GM18502 (cell line): ENCODE data around the gene KIAA1217.
"Not testable (repeated sequence)": the region's sequence is repeated elsewhere in the genome, so short reads cannot be mapped to it uniquely, and the experiment has no call there.

ENCODE experiments used
- ATAC-seq: cut with Tn5 transposase; IDR thresholded peaks from one replicate; pipeline ENCODE4 v1.9.1; 2021; ENCODE audit warnings: mild to moderate bottlenecking; ENCODE audit not compliant: unreplicated experiment, poor library complexity

KIAA1217 gene

GRCh38 chr10:24320373-24320772 is 111.4 kb downstream of the KIAA1217 start:
- no peak for ATAC-seq

GRCh38 chr10:24324651-24325050 is 115.7 kb downstream of the KIAA1217 start:
- ATAC-seq, result no peak

DNA sequence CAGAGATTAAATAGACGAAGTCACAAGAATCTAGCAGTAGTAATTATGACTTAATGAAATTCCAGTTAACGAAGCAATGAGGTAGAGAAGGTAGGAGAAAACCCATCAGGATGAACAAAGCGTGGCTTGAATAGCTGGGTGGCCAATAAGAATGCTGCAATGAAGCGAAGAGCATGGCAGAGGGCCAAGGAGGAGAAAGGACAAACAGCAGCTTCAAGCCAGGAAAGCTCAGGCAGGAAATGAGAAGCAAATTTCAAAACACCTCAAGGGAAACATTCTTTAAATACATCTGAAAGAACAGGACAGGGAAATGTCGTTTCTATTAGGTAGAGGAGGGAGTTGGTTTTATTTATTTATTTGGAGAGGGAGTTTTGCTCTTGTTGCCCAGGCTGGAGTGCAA is 122.5 kb downstream of the KIAA1217 start:
- no peak for ATAC-seq

DNA sequence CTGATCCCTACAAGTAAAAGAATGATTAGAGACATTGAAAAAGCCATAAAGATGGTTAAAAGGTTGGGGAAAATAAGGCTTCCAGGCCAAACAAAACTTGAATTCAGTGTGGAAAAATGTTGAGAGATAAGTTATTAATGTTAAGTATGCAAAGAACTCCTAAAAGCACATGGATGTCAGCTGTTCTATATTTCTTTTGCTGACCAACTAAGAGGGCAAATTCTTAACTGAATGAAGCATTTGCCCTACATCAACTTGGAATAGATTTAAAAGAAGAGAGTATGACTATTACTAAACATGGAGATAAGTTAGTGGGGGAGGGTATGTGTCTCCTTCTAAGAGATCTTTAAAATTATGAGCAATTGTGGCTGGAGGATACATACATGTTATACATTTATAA is 124.8 kb downstream of the KIAA1217 start:
- ATAC-seq, result no peak

DNA sequence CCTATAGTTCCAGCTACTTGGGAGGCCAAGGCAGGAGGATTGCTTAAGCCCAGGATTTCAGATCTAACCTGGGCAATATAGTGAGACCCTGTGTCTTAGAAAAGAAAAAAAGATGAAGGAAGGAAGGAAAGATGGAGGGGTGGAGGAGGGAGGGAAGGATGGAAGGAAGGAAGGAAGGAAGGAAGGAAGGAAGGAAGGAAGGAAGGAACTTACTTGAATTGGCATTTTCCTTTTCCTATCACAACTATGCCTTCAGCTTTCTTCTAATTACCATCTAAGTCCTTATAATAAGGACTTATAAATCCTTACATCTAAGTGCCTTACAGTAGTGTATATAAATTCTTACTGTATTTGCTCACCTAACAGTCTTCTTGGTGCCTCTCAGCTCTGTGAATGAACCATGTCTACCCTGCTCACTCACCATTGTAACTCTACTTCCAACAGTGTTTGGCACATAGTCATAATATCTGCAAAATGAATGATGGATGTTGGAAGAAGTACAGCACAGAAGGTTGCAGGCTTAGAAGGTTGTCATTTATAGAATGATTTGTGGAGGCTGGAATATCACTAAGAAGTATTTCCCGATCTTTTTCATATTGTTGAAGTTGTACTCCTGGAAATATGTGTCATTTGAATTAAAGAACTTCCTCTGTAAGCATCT is 125.5 kb downstream of the KIAA1217 start:
- ATAC-seq, result no peak

DNA sequence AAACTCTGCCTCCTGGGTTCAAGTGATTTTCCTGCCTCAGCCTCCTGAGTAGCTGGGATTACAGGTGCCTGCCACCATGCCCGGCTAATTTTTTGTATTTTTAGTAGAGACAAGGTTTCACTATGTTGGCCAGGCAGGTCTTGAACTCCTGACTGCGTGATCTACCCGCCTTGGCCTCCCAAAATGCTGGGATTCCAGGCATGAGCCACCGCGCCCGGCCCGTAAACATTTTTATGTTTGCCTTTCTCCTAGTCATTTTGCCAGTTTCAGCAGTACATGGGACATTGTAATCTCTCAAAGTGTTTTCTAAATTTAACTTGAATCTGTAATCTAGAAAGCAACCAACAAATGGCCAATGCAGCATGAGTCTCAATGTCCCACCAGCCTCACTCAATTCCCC is 128.8 kb downstream of the KIAA1217 start:
- not testable (repeated sequence) for ATAC-seq

GRCh38 chr10:24339387-24339786 is 130.4 kb downstream of the KIAA1217 start:
- no peak for ATAC-seq

DNA sequence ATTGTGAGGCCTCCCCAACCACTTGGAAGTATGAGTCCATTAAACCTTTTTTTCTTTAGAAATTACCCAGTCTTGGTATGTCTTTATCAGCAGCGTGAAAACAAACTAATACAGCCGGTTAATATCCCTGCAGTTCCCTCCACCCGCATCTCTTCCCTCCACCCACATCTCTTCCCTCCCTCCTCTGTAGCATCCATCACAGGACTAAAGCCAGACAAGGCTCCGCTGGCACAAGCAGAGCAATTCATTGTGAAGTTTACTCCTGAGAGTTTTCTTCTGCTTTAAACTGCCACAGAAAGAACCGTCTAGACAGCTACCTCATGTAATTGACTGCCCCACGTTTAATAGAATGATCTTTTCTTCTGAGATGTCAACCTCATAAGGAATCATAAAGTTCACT is 131.5 kb downstream of the KIAA1217 start:
- ATAC-seq, result no peak

DNA sequence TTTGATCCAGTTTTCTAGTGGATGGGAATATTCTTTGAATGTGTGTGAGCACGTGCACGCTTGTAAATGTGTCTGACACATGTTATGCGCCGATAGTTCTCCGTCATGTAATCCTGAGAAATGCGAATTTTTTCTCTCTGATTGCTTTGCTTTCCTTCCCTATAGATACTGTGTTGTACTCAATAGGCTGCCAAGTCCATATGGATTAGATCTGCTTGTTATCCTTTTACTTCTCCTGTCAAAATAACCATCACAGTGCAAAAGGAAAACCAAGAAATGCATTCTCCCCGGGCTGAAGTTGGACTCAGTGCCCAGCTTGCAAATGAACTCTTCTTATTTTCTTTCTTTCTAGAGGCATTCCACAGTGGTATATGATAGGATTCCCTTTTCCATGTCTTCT is 131.9 kb downstream of the KIAA1217 start:
- no peak for ATAC-seq

GRCh38 chr10:24341371-24341770 is 132.4 kb downstream of the KIAA1217 start:
- no peak for ATAC-seq

- no peak for ATAC-seq
Observed at GRCh38 chr10:24341897-24342296, 133.0 kb downstream of the KIAA1217 start.

DNA sequence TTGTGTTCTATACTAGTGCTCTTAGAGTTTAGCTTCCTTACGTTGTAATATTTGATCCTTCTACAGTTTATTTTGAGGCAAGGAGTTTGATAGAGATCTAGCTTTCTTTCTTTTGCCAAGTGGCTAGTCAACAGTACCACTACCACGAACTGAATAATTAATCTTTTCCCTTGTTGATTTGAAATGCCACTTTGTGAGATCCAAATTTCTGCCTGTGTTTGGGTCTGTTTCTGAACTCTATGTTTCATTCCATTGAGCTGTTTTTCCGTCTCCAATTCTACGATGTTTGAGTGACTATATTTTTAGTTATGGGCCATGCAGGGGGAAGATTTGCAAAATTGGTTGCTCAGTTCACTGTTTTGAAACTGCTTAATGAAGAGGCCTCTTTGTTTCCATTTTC is 134.7 kb downstream of the KIAA1217 start:
- ATAC-seq, result no peak

DNA sequence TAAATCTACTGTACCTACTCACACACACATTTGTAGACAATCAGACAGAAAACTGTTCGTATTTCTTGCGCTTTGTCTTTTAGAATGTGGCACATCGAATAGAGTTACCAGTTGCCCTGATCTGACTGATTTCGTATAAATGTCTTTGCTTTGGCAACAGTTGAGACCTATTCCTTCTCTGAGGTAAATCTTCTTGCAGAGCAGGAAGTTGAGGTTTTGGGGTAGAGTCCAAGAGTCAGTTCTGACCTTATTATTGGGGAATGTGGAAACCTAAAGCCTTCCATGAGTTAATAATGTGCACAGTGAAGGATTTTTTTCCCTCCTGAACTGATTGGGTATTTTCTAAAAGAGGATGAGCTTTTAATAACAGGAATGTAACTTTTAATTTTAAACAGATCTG is 135.3 kb downstream of the KIAA1217 start:
- no peak for ATAC-seq

- no peak for ATAC-seq
Observed at GRCh38 chr10:24344695-24345463, 135.9 kb downstream of the KIAA1217 start.

DNA sequence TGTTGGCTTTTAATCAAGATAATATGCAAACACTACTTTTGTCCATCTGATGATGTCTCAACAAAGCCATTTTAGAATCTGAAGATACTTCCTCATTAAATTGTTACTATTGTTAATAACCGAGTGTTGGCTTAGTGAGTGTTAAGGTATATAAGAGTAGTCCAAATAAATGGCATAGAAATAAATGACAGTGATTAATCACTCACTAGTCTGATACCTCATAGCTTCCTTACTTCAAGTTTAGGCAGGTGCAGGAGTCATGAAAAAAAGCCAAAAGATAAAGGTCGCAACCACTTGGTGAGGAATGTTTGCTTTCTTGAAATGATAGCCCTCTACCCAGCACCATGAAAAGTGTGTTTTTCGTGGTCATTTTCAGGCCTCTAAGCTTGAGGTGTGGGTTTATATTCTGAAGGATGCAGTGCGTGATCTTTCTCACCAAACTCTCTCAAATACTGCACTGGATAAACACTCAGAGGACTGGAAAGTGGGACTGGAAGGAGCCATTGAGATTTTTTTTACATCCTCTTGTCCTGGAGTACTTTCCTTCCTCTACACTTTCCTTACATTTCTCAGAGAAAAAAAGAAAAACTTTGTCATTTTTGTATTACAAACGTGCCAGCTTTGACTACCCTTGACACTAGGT is 138.1 kb downstream of the KIAA1217 start:
- no peak for ATAC-seq

- no peak for ATAC-seq
Observed at GRCh38 chr10:24349379-24350001, 140.6 kb downstream of the KIAA1217 start.

GRCh38 chr10:24350070-24350921 is 141.4 kb downstream of the KIAA1217 start:
- no peak for ATAC-seq

DNA sequence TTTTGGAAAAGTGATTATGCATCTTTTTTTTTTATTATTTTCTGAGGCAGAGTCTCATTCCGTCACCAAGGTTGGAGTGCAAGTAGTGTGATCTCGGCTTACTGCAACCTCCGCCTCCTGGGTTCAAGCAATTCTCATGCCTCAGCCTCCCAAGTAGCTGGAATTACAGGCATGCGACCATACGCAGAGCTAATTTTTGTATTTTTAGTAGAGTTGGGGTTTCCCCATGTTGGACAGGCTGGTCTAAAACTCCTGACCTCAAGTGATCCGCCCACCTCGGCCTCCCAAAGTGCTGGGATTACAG is 141.9 kb downstream of the KIAA1217 start:
- not testable (repeated sequence) for ATAC-seq

GRCh38 chr10:24351961-24352360 is 143.0 kb downstream of the KIAA1217 start:
- ATAC-seq, result no peak

DNA sequence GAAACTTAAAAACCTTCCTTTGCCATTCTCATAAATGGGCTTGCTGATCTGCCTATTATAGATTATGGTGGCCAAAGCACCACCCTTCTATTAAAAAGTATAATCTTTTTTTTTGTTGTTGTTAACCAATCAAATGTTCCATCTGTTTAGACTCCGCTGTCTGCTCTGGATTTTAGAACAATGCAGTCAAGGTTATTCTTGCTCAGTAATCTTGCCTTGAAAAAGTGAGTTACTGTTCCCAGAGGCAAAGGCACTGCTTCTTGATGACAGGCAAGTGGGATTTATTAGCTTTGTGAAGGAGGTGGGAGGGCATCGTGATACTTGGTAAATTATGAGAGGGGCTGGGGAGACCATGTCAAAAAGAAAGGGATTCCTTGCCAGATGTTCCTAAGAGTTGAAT is 143.5 kb downstream of the KIAA1217 start:
- no peak for ATAC-seq
